Endothelial cell (in vitro differentiated cells): ENCODE results near the gene BARD1. TPM values are rescaled to one million over a fixed set of nuclear protein-coding genes. Genes with fewer than 3 reads are reported as not detected.

Experiments
- DNase-seq: peaks from one replicate; pipeline ENCODE4 v3.0.0; 2021; ENCODE audit warnings: low spot score
- H3K27ac Mint-ChIP-seq: one replicate; pipeline ENCODE4 v1.8.0; 2021; ENCODE audit warnings: mixed read lengths, inconsistent platforms; ENCODE audit not compliant: unreplicated experiment
- H3K27me3 Mint-ChIP-seq: one replicate; pipeline ENCODE4 v1.8.0; 2021; ENCODE audit warnings: mild to moderate bottlenecking, moderate library complexity, mixed read lengths, inconsistent platforms; ENCODE audit not compliant: unreplicated experiment
- H3K36me3 Mint-ChIP-seq: one replicate; pipeline ENCODE4 v1.8.0; 2021; ENCODE audit warnings: mild to moderate bottlenecking, low read depth, mixed read lengths, inconsistent platforms; ENCODE audit not compliant: unreplicated experiment
- H3K4me1 Mint-ChIP-seq: one replicate; pipeline ENCODE4 v1.8.0; 2021; ENCODE audit warnings: mild to moderate bottlenecking, mixed read lengths, inconsistent platforms; ENCODE audit not compliant: unreplicated experiment
- H3K4me3 Mint-ChIP-seq: one replicate; pipeline ENCODE4 v1.8.0; 2021; ENCODE audit warnings: mild to moderate bottlenecking, mixed read lengths, inconsistent platforms; ENCODE audit not compliant: unreplicated experiment
- H3K9me3 Mint-ChIP-seq: one replicate; pipeline ENCODE4 v1.8.0; 2021; ENCODE audit warnings: mixed read lengths, inconsistent platforms; ENCODE audit not compliant: unreplicated experiment
- CTCF ChIP-seq: fragments of 200-600 bp; sonication (generic); IDR thresholded peaks from one replicate; pipeline ENCODE4 v1.5.0; 2021; ENCODE audit warnings: antibody characterized with exemption; ENCODE audit not compliant: unreplicated experiment
- total RNA-seq: library from RNA; stranded (reverse); fragmentation: NEBNext Ultra II Directional; extraction: Animal tissue kit (Norgen Biotek cat#: 25700); gene quantifications from one replicate; pipeline ENCODE4 v1.2.1, GENCODE V29; 2021; ENCODE audit not compliant: unreplicated experiment

Gene BARD1
- total RNA-seq, 1 donor from 2014 or later = 22.0 TPM

- H3K9me3 Mint-ChIP-seq = no peaks in the 10 kb centered on the region
- no peak for TF ChIP-seq CTCF
- no peak overlapping the region for H3K27ac Mint-ChIP-seq
These were observed 67.4 kb downstream of the BARD1 start for GRCh38 chr2:214742119-214742518.

GRCh38 chr2:214740867-214741395 is 68.6 kb downstream of the BARD1 start:
- H3K4me3 Mint-ChIP-seq = no peak overlapping the region
- H3K27ac Mint-ChIP-seq = no peak overlapping the region
- no peak for TF ChIP-seq CTCF
- H3K27me3 Mint-ChIP-seq = no peaks in the 10 kb centered on the region
- H3K4me1 Mint-ChIP-seq = no peaks in the 10 kb centered on the region
- DNase-seq = no peak
- H3K36me3 Mint-ChIP-seq = no peaks in the 10 kb centered on the region
- H3K9me3 Mint-ChIP-seq = no peaks in the 10 kb centered on the region

More at GRCh38 chr2:214742119-214742518, 67.4 kb downstream of the BARD1 start:
- H3K4me3 Mint-ChIP-seq = no peak overlapping the region
- no peak for DNase-seq
- no peaks in the 10 kb centered on the region for H3K4me1 Mint-ChIP-seq
- H3K27me3 Mint-ChIP-seq = no peaks in the 10 kb centered on the region
- no peaks in the 10 kb centered on the region for H3K36me3 Mint-ChIP-seq

- Mint-ChIP-seq H3K27ac (no peak overlapping the region), H3K9me3 (no peaks in the 10 kb centered on the region), H3K4me1 (no peaks in the 10 kb centered on the region), H3K36me3 (no peaks in the 10 kb centered on the region), H3K4me3 (no peak overlapping the region), H3K27me3 (no peaks in the 10 kb centered on the region)
- no peak for TF ChIP-seq CTCF
- no peak for DNase-seq
These were observed 72.3 kb downstream of the BARD1 start for GRCh38 chr2:214737188-214737587.

GRCh38 chr2:214730800-214731407 is 78.6 kb downstream of the BARD1 start:
- Mint-ChIP-seq H3K4me1 (no peaks in the 10 kb centered on the region), H3K9me3 (no peaks in the 10 kb centered on the region), H3K27me3 (no peaks in the 10 kb centered on the region), H3K4me3 (no peak overlapping the region), H3K36me3 (no peaks in the 10 kb centered on the region), H3K27ac (no peak overlapping the region)
- no peak for TF ChIP-seq CTCF
- no peak for DNase-seq

GRCh38 chr2:214730248-214730647 is 79.2 kb downstream of the BARD1 start:
- no peaks in the 10 kb centered on the region for H3K9me3 Mint-ChIP-seq
- no peaks in the 10 kb centered on the region for H3K27me3 Mint-ChIP-seq
- H3K4me3 Mint-ChIP-seq = no peak overlapping the region
- no peaks in the 10 kb centered on the region for H3K4me1 Mint-ChIP-seq
- H3K27ac Mint-ChIP-seq = no peak overlapping the region
- no peaks in the 10 kb centered on the region for H3K36me3 Mint-ChIP-seq
- no peak for TF ChIP-seq CTCF
- no peak for DNase-seq
